GM12878 (cell line): ENCODE data around the gene RASAL3. TPM values are rescaled to one million over a fixed set of nuclear protein-coding genes. Genes with fewer than 3 reads are reported as not detected.
A peak's percentile ranks its signal among the peaks of the same experiment; 100 is the strongest.

Source experiments
- ATAC-seq: fragments of 200-7000 bp; cut with Tn5 transposase; 3 replicates; pipeline ENCODE4 v1.9.1; 2020; ENCODE audit warnings: mild to moderate bottlenecking, moderate library complexity
- BruUV-seq: library from RNA; stranded (reverse); fragments of 400-500 nt; replicated peaks from 2 replicates; lab custom pipeline; 2021; lab: Mats Ljungman, UMichigan
- CTCF ChIA-PET: fragments of 300-600 bp; sonication (Branson Sonifier 250); formaldehyde crosslinking; extraction: SDS; loops from one replicate; lab custom pipeline; 2021; ENCODE audit warnings: inconsistent platforms; lab: Yijun Ruan, JAX
- POLR2A ChIA-PET: fragments of 350-600 bp; formaldehyde crosslinking; extraction: SDS; loops from one replicate; lab custom pipeline; 2021; ENCODE audit warnings: inconsistent platforms; lab: Charles Lee
- RAD21 ChIA-PET: fragments of 300-600 bp; sonication (Branson Sonifier 250); formaldehyde crosslinking; loops from one replicate; lab custom pipeline; 2023; ENCODE audit warnings: antibody characterized with exemption; ENCODE audit not compliant: unreplicated experiment; lab: Charles Lee
- SMC1A ChIA-PET: fragments of 300-600 bp; sonication (Branson Sonifier 250); formaldehyde crosslinking; loops from one replicate; lab custom pipeline; 2023; ENCODE audit not compliant: unreplicated experiment, uncharacterized antibody; lab: Charles Lee
- DNase-seq: peaks from one replicate; pipeline ENCODE4 v3.0.0-alpha.2; 2011; ENCODE audit warnings: low read depth, low spot score
- FAIRE-seq: peaks from 3 replicates; lab custom pipeline; 2011; peaks lifted over from hg19 to GRCh38; lab: Jason Lieb, UNC
- H2AFZ ChIP-seq: 2 replicates; pipeline ENCODE4 v1.6.0; 2011; ENCODE audit warnings: low read depth, low read length, control low read depth; ENCODE audit not compliant: control insufficient read depth
- H3K27ac ChIP-seq: 2 replicates; pipeline ENCODE4 v1.5.1; 2011; ENCODE audit warnings: control low read depth; ENCODE audit not compliant: control insufficient read depth, insufficient read depth
- H3K27me3 ChIP-seq, 2 experiments: replicated peaks in 1 of 2; 2 replicates each; pipeline versions ENCODE4 v1.6.0 to v1.6.1; 2011; ENCODE audit warnings: low read length in 1 of 2; ENCODE audit not compliant: control insufficient read depth in 2 of 2, insufficient read depth in 2 of 2
- H3K36me3 ChIP-seq, 2 experiments: 2 replicates each; pipeline ENCODE4 v1.5.1; 2011; ENCODE audit warnings: low read length in 1 of 2; ENCODE audit not compliant: control insufficient read depth in 2 of 2, insufficient read depth in 2 of 2
- H3K4me1 ChIP-seq: 2 replicates; pipeline ENCODE4 v1.6.1; 2011; ENCODE audit warnings: mild to moderate bottlenecking, low read length, moderate library complexity, mixed read lengths; ENCODE audit not compliant: control insufficient read depth, insufficient read depth
- H3K4me2 ChIP-seq: 2 replicates; pipeline ENCODE4 v1.6.0; 2011; ENCODE audit warnings: control low read depth; ENCODE audit not compliant: control insufficient read depth, insufficient read depth
- H3K4me3 ChIP-seq: fragments of 200-600 bp; sonication (generic); 2 replicates; pipeline ENCODE4 v1.5.1; 2016
- H3K79me2 ChIP-seq: 2 replicates; pipeline ENCODE4 v1.6.0; 2011; ENCODE audit warnings: low read length; ENCODE audit not compliant: control insufficient read depth, insufficient read depth
- H3K9ac ChIP-seq: 2 replicates; pipeline ENCODE4 v1.8.0; 2011; ENCODE audit warnings: low read length, control low read depth, mixed read lengths; ENCODE audit not compliant: control insufficient read depth, insufficient read depth
- H3K9me3 ChIP-seq: replicated peaks from 3 replicates; pipeline ENCODE4 v1.5.1; 2011; ENCODE audit warnings: mild to moderate bottlenecking, low read length; ENCODE audit not compliant: control insufficient read depth, insufficient read depth
- H4K20me1 ChIP-seq: 2 replicates; pipeline ENCODE4 v1.6.0; 2011; ENCODE audit not compliant: control insufficient read depth, insufficient read depth
- ETV6 ChIP-seq, 2 experiments: fragments of 450-650 bp in 1 of 2; IDR thresholded peaks in 1 of 2; conservative IDR thresholded peaks in 1 of 2; 2 replicates each; pipeline ENCODE4 v1.6.1; 2014; ENCODE audit warnings: antibody characterized with exemption in 1 of 2, borderline replicate concordance in 1 of 2, low read depth in 1 of 2, mild to moderate bottlenecking in 1 of 2, moderate library complexity in 1 of 2
- IKZF2 ChIP-seq, 2 experiments: fragments of 450-650 bp; IDR thresholded peaks; 2 replicates each; pipeline ENCODE4 v1.6.1; 2017; ENCODE audit warnings: mild to moderate bottlenecking in 2 of 2, moderate library complexity in 2 of 2
- KLF5 ChIP-seq: fragments of 450-650 bp; IDR thresholded peaks from 2 replicates; pipeline ENCODE4 v1.6.1; 2014; ENCODE audit warnings: mild to moderate bottlenecking; ENCODE audit not compliant: partially characterized antibody
- MEF2B ChIP-seq: fragments of 450-650 bp; IDR thresholded peaks from 2 replicates; pipeline ENCODE4 v1.6.1; 2018; ENCODE audit warnings: mild to moderate bottlenecking, moderate library complexity; ENCODE audit not compliant: partially characterized antibody, poor library complexity, severe bottlenecking
- MTA3 ChIP-seq: IDR thresholded peaks from 2 replicates; pipeline ENCODE4 v1.6.1; 2012; ENCODE audit warnings: low read length, inconsistent platforms, borderline replicate concordance
- NBN ChIP-seq: fragments of 450-650 bp; IDR thresholded peaks from 2 replicates; pipeline ENCODE4 v1.6.1; 2016
- PML ChIP-seq: IDR thresholded peaks from 2 replicates; pipeline ENCODE4 v1.6.1; 2012; ENCODE audit warnings: low read length, inconsistent platforms
- POLR2A ChIP-seq: IDR thresholded peaks from 2 replicates; pipeline ENCODE4 v1.6.1; 2011; ENCODE audit warnings: low read depth, mild to moderate bottlenecking, low read length
- POU2F2 ChIP-seq: IDR thresholded peaks from 3 replicates; pipeline ENCODE4 v1.6.1; 2011; ENCODE audit warnings: low read depth, mild to moderate bottlenecking, low read length, borderline replicate concordance
- SREBF2 ChIP-seq: IDR thresholded peaks from 2 replicates; pipeline ENCODE4 v1.6.1; 2012; ENCODE audit warnings: mild to moderate bottlenecking, low read length
- WGBS: methylation state at CpG from one replicate; pipeline ENCODE4 v1.1.6; 2016; ENCODE audit warnings: low lambda C conversion rate; ENCODE audit not compliant: insufficient replicate concordance, insufficient coverage; ENCODE audit errors: missing lambda C conversion rate; 5-methylcytosine and 5-hydroxymethylcytosine counted together
- in situ Hi-C: fragments of 300-500 bp; cut with MboI; formaldehyde crosslinking; loops from 9 replicates; pipeline ENCODE4 v1.14.3; 2018; ENCODE audit warnings: mixed read lengths
- intact Hi-C: fragments of 100-400 bp; cut with micrococcal nuclease; formaldehyde crosslinking; loops from one replicate; pipeline ENCODE4 v1.14.2; 2022; ENCODE audit not compliant: unreplicated experiment
- polyA plus RNA-seq, 11 experiments: library from polyadenylated mRNA; depleted of rRNA in 4 of 11; unstranded in 6 of 11; stranded (reverse) in 5 of 11; fragments of >200 nt; fragmentation: Nextera tagmentation in 4 of 11; fragmentation: Illumina TruSeq in 1 of 11; extraction: Ambion mirVana in 4 of 11; extraction: Trizol in 1 of 11; gene quantifications; 1 replicate in 1 of 11; 2 replicates in 10 of 11; pipeline versions ENCODE4 v1.2.1 to v1.2.3, GENCODE V29; 2011 to 2016; ENCODE audit warnings: inconsistent platforms in 2 of 11, missing spikeins in 2 of 11, low read depth in 1 of 11
- total RNA-seq, 4 experiments: library from RNA; depleted of rRNA in 3 of 4; stranded (reverse); fragments of >200 nt in 3 of 4; fragmentation: Illumina TruSeq in 1 of 4; extraction: Trizol in 1 of 4; gene quantifications; 2 replicates each; pipeline versions ENCODE4 v1.2.1 to v1.2.3, GENCODE V29; 2013 to 2021
- TF ChIP-seq, protein P1 (sequence below): IDR thresholded peaks from 2 replicates; pipeline ENCODE4 v1.6.1; 2012; ENCODE audit warnings: mild to moderate bottlenecking, low read depth, low read length
- TF ChIP-seq, protein P2 (sequence below): IDR thresholded peaks from 2 replicates; pipeline ENCODE4 v1.6.1; 2011; ENCODE audit warnings: low read depth, low read length, improper control_type of control experiment, borderline replicate concordance
- TF ChIP-seq, protein P3 (sequence below): fragments of 450-650 bp; IDR thresholded peaks from 2 replicates; pipeline ENCODE4 v1.6.1; 2016; ENCODE audit warnings: mild to moderate bottlenecking
- TF ChIP-seq, protein P4 (sequence below): fragments of 450-650 bp; formaldehyde crosslinking; IDR thresholded peaks from 2 replicates; pipeline ENCODE4 v1.5.0; 2022; ENCODE audit warnings: mild to moderate bottlenecking, missing genetic modification characterization

Gene RASAL3
- total and polyA plus RNA-seq, 10 of the 15 experiments (the other 5 are each of a cell fraction or from before 2014, with no cell fraction given), result 1.7 to 81.3 (median 23.2) TPM

DNA sequence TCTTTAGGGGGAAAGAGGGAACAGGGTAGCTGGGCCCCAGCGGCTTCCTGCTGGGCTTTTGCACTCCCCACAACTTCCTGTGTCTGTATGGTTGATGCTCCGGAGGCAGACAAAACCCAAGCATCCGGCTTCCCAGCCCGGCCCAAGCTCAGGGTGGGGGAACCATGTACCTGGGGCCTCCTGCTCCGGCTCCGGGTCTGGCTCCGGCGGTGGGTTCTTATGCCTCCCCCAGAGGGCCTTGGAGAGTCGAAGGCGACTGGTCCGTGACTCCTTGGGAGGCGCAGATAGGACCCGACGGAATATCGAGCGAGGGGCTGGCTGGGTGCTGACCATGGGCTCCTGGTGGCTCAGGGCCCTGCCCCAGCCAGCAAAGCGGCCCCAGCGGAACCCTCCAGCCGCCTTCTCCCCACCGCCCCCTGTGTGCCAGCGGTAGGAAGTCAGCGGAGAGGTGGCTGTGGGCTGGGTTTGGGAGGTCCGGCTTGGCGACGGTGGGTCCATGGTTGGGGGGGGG lies 428 bp downstream of the RASAL3 start:
- intact Hi-C loops, result loop anchor here (5.0 to 10.0 kb wide), 2 partner anchors 49 to 87 kb away; partner anchors contain the start of genes AKAP8 and AKAP8L
- Histone ChIP-seq H3K4me2 (peak overlapping the region; percentile 92), H3K27ac (peak overlapping the region; percentile 80), H3K36me3 (peaks cover 7 to 17% of the 10 kb centered on the region in 2 experiments), H3K9ac (peak overlapping the region; percentile 69), H3K79me2 (peaks cover 20% of the 10 kb centered on the region), H2AFZ (peak overlapping the region; percentile 70), H4K20me1 (no peaks in the 10 kb centered on the region; the same call in 1 of the 2 replicates), H3K4me1 (peaks cover 22% of the 10 kb centered on the region), H3K4me3 (peak overlapping the region; percentile 93), H3K27me3 (no peaks in the 10 kb centered on the region), H3K9me3 (no peaks in the 10 kb centered on the region)
- DNase-seq (no peak), ATAC-seq (peak; percentile 78), FAIRE-seq (no peak)
- TSS peak; percentile 67 for BruUV-seq
- under 1% methylated on average over 18 of the region's 25 CpGs for WGBS
- ChIA-PET RAD21 (interaction anchor here (0.6 to 2.3 kb wide), 5 partner anchors 14 to 287 kb away, joined by 3 to 10 read pairs (median 5); partner anchors contain the start of genes AKAP8, AKAP8L and WIZ), SMC1A (interaction anchor here (0.5 to 6.0 kb wide), 4 partner anchors 15 to 92 kb away, joined by 3 to 26 read pairs (median 4); partner anchors contain the start of genes AKAP8L and PGLYRP2), POLR2A (interaction anchor here (0.7 to 1.6 kb wide), 4 partner anchors 12 to 85 kb away, joined by 3 to 10 read pairs (median 5); partner anchors contain the start of gene AKAP8L), CTCF (interaction anchor here (0.6 to 1.6 kb wide), 5 partner anchors 9 to 1046 kb away, joined by 3 to 9 read pairs (median 4); partner anchors contain the start of gene AKAP8L)
- in situ Hi-C loops, result no loop called here
- TF ChIP-seq KLF5, result no peak
- peak; percentile 49 to 54; a peak in 3 of 4 replicates for TF ChIP-seq IKZF2 (IDR thresholded peaks at IDR 0.05)
- peak; percentile 83; the same call in 1 of the 2 replicates for TF ChIP-seq PML
- peak; percentile 21; the same call in 1 of the 2 replicates for TF ChIP-seq NBN
- no peak for TF ChIP-seq SREBF2
- peak in 1 of 2 experiments; percentile 74; a peak in 2 of 4 replicates for TF ChIP-seq ETV6 (conservative IDR thresholded peaks at IDR 0.05 in 1 of 2, IDR thresholded peaks at IDR 0.05 in 1 of 2; ENCODE audit: borderline replicate concordance in 1 of 2, low read depth in 1 of 2)
- TF ChIP-seq MEF2B, result no peak
- TF ChIP-seq, protein P1, sequence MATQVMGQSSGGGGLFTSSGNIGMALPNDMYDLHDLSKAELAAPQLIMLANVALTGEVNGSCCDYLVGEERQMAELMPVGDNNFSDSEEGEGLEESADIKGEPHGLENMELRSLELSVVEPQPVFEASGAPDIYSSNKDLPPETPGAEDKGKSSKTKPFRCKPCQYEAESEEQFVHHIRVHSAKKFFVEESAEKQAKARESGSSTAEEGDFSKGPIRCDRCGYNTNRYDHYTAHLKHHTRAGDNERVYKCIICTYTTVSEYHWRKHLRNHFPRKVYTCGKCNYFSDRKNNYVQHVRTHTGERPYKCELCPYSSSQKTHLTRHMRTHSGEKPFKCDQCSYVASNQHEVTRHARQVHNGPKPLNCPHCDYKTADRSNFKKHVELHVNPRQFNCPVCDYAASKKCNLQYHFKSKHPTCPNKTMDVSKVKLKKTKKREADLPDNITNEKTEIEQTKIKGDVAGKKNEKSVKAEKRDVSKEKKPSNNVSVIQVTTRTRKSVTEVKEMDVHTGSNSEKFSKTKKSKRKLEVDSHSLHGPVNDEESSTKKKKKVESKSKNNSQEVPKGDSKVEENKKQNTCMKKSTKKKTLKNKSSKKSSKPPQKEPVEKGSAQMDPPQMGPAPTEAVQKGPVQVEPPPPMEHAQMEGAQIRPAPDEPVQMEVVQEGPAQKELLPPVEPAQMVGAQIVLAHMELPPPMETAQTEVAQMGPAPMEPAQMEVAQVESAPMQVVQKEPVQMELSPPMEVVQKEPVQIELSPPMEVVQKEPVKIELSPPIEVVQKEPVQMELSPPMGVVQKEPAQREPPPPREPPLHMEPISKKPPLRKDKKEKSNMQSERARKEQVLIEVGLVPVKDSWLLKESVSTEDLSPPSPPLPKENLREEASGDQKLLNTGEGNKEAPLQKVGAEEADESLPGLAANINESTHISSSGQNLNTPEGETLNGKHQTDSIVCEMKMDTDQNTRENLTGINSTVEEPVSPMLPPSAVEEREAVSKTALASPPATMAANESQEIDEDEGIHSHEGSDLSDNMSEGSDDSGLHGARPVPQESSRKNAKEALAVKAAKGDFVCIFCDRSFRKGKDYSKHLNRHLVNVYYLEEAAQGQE, result no peak
- TF ChIP-seq, protein P2, sequence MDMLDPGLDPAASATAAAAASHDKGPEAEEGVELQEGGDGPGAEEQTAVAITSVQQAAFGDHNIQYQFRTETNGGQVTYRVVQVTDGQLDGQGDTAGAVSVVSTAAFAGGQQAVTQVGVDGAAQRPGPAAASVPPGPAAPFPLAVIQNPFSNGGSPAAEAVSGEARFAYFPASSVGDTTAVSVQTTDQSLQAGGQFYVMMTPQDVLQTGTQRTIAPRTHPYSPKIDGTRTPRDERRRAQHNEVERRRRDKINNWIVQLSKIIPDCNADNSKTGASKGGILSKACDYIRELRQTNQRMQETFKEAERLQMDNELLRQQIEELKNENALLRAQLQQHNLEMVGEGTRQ, result no peak
- no peak for TF ChIP-seq MTA3
- TF ChIP-seq POU2F2, result peak; percentile 53; the same call in 1 of the 3 replicates
- TF ChIP-seq, protein P3, sequence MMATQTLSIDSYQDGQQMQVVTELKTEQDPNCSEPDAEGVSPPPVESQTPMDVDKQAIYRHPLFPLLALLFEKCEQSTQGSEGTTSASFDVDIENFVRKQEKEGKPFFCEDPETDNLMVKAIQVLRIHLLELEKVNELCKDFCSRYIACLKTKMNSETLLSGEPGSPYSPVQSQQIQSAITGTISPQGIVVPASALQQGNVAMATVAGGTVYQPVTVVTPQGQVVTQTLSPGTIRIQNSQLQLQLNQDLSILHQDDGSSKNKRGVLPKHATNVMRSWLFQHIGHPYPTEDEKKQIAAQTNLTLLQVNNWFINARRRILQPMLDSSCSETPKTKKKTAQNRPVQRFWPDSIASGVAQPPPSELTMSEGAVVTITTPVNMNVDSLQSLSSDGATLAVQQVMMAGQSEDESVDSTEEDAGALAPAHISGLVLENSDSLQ, result 0 out of 2 replicates have a peak, but pooled peaks have one; percentile 7
- TF ChIP-seq, protein P4, sequence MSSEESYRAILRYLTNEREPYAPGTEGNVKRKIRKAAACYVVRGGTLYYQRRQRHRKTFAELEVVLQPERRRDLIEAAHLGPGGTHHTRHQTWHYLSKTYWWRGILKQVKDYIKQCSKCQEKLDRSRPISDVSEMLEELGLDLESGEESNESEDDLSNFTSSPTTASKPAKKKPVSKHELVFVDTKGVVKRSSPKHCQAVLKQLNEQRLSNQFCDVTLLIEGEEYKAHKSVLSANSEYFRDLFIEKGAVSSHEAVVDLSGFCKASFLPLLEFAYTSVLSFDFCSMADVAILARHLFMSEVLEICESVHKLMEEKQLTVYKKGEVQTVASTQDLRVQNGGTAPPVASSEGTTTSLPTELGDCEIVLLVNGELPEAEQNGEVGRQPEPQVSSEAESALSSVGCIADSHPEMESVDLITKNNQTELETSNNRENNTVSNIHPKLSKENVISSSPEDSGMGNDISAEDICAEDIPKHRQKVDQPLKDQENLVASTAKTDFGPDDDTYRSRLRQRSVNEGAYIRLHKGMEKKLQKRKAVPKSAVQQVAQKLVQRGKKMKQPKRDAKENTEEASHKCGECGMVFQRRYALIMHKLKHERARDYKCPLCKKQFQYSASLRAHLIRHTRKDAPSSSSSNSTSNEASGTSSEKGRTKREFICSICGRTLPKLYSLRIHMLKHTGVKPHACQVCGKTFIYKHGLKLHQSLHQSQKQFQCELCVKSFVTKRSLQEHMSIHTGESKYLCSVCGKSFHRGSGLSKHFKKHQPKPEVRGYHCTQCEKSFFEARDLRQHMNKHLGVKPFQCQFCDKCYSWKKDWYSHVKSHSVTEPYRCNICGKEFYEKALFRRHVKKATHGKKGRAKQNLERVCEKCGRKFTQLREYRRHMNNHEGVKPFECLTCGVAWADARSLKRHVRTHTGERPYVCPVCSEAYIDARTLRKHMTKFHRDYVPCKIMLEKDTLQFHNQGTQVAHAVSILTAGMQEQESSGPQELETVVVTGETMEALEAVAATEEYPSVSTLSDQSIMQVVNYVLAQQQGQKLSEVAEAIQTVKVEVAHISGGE, result peak; percentile 74
- TF ChIP-seq POLR2A, result peak; percentile 79
